Activated T-helper 1 cell treated with anti-CD3 and anti-CD28 coated beads, Interleukin-2, amount 50 U/mL, for 16 hours (primary cell): ENCODE data around the gene CBX5.
"Not testable (repeated sequence)": the region's sequence is repeated elsewhere in the genome, so short reads cannot be mapped to it uniquely, and the experiment has no call there.

Source experiments
- DNase-seq, 2 donors: peaks; one replicate each; pipeline ENCODE4 v3.0.0-alpha.2; 2020; ENCODE audit warnings: low read depth in 1 of 2, low spot score in 1 of 2

The CBX5 gene

DNA sequence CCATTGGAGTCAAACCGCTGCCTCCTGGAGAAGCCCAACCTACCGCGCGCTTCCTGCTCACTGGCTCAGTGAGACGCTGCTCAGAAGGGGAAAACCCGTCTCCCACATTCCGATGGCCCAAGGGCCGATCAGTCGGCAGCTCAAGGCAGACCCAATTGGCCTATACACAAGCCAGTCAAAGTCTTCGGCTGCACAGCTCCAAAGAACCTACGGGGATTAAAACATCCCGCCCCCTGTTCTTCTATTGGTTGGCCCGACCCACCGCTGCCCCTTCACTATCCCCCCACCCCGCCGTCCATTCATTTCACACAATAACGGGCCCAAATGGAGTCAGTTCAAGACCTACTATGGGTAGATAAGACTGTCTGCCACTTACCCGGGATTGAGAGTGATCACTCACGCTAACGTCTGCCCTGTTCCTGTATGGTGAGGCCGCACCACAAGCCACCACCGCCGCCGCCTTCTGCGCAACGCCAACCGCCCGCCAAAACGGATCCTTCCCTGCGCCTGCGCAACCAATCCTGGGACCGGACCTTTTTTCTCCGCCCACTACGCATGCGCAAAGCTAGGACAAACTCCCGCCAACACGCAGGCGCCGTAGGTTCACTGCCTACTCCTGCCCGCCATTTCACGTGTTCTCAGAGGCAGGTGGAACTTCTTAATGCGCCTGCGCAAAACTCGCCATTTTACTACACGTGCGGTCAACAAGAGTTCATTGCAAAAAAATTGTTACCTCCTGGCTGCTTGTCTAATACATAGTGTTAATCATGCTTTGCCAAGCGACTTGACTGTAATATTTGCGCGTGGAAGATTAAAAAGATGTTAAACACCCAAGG lies at the start of gene CBX5:
Gene CBX5, minus strand, starts transcription at position 491 of the 836 bp plus-strand sequence. CDS start 22,472 bp downstream, outside the sequence.
- peak; percentile 99 for DNase-seq

DNA sequence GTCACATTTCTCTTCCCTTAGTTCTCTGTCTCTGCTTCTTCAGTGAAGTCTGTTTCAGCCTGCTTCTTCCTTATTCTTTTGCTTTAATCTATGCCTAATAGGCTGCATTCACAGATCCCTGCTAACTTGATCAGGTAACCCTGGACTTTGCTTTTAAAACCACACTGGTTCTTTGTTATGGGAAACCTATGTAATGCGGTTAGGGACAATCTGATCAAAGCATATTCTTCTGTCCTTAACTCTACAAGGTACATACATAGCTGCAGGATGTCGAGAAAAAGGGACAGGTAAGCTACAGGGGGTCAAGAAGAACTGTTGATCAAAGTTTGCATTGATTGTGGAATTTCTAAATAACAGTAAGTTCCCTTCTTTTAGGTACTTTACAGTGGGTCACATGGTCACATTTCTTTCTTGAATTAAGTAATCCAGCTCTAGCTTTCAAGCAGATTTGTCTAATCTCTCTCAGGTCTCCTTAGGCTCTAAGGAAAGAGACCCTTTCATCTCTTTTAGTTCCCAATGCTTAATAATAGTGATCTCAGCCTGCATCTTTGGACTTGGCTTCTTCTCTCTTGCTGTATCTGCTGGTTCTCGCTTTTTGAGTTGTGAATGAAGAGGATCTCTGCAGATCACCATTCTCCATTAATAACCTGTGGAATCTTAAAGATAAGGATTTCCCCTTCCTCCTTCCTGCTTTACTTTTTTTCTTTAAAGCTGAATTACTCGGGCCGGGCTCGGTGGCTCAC lies 48.8 kb upstream of the CBX5 start:
- no peak for DNase-seq

DNA sequence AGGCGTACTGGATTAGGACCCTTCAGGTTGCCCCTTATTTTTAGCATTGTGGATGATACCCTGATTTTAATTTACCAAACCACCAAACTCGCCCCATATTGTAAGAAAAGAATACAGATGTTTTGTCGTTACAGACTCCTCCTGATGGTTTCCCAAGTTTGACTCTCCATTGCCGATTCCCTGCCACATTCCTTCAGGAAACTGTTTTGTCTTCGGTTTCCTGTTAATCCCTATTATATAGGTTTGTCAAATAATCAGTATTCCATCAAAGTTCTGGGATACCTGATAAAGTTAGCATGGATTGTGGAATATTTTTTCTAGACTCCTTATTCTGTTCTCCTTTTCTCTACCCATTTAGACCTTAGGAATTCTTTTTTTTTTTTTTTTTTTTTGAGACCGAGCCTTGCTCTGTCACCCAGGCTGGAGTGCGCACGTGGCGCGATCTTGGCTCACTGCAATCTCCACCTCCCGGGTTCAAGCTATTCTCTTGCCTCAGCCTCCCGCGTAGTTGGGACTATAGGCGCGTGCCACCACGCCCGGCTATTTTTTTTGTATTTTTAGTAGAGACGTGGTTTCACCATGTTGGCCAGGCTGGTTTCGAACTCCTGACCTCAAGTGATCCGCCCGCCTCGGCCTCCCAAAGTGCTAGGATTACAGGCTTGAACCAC lies 45.7 kb upstream of the CBX5 start:
- DNase-seq: not testable (repeated sequence)

DNA sequence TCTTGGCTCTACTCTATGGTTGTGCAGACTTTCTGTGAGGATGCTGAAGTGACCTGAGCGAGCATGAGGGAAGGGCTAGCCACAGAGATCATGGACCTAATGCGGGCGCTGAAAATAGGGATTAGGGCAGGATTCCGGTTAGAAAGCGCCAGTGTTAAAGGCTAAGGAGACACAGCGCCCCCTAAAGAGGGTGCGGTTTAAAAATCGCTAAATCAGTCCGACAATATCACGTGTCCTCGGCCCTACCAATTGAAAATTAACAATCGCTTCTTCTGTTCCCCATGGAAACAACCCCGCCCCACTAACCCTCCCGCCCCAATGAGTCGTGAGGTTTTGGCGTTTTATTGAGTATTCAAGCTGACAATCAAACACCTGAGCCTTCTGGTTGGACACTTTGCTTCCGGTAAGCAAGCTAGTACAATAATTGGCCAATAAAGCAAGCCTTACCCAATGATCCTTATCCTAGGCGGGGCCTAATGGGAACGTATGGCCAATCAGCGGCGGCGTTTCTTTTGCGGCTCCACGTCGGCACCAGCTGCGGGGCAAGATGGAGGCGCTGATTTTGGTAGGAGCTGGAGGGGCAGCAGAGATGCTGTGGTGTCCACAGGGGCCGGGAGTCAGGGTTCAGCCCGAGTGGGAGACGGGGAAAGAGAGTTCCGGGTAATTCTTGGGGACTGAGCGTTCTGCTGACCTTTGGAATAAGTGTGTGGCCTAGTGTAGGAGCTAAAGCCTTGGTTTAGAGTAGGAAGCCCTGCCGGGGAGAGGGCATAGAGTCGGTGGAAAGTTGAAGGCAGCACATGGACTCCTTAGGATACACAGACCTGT lies 44.9 kb upstream of the CBX5 start, which contains the start of gene COPZ1:
Gene COPZ1, plus strand, starts transcription at position 515 of the 825 bp plus-strand sequence. Its CDS starts 33 bp downstream, at position 548.
- peak; percentile 78 to 84 for DNase-seq

DNA sequence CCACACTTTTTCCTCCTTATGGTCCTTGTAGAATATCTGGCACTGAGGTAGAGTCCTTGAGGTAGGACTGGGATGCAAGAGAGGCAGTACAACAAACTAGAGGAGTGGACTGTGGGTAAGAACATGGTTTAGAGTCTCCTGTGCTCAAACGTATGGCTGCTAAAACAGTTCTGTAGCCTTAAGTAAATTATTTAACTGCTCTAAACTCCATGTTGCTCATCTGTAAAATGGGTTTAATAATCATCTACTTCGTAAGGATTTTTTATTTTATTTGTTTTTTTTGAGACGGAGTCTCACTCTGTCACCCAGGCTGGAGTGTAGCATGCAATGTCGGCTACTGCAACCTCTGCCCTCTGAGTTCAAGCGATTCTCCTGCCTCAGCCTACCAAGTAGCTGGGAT lies 41.4 kb upstream of the CBX5 start:
- DNase-seq: no peak

DNA sequence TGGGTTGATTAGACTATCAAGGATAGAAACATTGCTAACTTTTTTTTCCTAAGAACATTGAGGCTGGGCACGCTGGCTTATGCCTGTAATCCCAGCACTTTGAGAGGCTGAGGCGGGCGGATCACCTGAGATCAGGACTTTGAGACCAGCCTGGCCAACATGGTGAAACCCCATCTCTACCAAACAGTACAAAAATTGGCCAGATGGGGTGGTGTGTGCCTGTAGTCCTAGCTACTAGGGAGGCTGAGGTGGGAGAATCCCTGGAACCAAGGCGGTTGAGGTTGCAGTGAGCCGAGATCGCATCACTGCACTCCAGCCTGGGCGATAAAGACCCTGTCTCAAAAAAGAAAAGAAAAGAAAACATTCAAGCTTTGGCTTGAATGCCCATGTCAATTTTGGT lies 32.4 kb upstream of the CBX5 start:
- not testable (repeated sequence) for DNase-seq

DNA sequence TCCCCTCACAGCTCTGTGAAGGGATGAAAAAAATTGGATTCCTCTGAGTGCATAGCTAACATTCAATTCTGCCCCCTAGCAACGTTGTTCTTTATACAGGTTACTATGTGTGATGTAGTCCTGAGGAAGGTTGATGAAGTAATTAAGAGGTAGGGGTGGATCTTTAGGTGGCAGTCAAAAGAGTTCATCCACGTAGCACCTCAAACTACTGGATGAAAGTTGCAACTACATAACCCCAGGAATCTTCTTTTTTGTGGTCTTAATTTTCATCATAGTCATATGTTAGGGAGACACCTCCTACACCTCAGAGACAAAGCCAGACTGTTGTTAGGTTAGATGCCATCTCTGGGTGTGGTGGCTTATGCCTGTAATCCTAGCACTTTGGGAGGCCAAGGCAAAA lies 31.1 kb upstream of the CBX5 start:
- DNase-seq: no peak

DNA sequence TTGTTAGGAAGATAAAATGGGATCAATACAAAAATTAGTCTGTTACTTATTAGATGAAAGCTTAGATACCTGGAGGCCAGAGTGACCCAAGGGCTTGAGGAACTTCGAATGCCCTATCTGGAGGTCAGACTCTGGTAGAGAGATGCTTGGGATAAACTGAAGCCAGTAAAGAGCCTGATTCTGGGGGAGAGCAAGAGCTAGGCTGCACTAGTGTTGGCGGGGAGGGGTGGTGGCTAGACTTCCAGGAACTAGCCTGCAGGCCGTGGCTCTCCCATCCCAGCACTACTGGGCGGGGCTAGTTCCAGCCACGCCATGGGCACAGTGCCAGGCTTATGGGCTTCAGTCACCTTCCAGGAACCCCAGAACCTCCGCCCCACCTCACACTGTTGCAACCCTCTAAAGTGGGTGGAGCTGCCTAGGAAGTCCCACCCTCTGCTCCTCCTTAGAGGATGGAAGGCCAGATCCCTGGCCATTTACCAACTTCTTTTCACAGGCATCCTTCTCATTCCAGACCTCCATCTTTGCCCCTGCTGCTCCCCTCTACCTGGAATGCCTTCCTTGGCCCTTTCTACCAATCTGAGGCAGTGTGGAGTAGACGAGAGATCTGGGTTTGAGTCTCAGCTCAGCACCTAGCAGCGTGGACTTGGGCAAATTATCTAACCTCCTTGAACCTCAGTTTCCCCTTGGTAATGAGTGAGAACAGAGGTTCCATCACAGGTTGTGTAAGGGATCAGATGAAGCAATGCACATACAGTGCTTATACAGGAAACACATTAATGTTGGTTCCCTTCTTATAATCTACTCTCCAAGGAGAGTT lies 27.2 kb upstream of the CBX5 start:
- DNase-seq: no peak

DNA sequence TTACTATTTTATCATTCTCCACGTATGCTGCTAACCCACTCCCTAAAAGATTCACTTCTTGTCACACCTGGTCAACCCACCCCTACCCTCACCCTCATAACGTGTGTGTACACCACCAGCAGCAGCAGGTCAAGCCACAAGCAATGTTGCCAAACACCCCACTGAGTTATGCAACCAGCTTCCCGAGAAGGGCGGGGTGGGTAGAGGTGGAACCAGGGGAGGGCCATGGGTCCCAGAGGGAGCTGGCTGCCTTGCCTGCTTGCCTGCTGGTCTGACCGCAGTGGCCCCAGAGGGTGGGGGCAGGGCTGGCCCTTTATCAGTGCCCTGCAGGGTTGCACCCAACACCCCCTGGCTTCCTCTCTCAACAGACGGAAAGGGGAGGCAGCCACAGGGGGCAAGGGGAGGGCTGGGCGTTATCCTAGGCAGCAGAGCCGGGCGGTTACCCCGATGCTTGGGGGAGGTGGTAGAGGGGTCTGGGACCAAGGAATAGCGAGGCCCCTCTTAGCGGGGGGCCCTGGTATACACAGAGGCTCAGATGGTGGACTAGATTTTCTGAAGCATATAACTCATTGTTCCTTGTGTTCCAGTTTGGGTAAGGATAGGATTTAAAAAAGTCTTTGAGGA lies 24.4 kb upstream of the CBX5 start:
- DNase-seq: no peak

DNA sequence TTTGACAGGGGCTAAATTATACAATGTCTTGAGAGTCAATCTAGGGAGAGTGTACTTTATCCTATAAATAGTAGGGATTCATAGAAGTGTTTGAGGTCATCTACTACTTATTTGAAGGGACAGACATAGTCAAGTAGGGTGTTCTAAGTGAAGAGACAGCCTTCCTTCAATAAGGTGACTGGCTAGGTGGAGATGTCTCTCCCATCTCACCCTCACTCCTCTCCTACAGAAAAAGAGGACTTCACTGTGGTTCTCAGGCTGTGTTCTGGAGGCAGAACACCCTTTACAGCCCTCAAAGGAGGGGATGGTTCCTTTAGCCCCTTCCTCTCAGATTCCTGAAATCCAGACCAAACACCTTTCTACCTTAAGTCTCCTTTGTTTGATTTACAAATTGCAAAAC lies 23.7 kb upstream of the CBX5 start:
- DNase-seq: no peak

DNA sequence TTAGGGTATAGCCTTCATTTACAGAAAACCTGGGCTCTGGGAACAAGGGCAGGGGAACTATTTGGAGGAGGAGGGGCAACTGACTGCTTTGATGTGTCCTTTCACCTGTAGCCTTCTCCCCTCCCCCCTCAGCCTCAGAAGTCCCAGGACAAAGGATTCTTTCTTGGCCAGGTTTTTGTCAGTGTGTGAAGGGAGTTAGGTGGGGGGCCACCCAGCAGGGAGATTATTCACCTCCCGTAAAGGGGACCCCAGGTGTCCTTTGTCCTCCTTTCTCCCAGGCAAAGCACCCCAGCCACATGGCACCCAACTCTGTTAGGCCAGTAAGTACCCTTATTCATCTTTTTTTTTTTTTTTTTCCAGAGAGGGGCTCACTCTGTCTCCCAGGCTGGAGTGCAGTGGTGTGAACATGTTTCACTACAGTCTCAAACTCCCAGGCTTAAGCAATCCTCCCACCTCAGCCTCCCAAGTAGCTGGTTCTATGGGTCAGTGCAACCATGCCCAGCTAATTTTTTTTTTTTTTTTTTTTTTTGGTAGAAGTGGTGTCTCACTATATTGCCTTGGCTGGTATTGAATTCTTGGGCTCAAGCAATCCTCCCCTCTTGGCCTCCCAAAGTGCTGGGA lies 21.6 kb upstream of the CBX5 start:
- no peak for DNase-seq

DNA sequence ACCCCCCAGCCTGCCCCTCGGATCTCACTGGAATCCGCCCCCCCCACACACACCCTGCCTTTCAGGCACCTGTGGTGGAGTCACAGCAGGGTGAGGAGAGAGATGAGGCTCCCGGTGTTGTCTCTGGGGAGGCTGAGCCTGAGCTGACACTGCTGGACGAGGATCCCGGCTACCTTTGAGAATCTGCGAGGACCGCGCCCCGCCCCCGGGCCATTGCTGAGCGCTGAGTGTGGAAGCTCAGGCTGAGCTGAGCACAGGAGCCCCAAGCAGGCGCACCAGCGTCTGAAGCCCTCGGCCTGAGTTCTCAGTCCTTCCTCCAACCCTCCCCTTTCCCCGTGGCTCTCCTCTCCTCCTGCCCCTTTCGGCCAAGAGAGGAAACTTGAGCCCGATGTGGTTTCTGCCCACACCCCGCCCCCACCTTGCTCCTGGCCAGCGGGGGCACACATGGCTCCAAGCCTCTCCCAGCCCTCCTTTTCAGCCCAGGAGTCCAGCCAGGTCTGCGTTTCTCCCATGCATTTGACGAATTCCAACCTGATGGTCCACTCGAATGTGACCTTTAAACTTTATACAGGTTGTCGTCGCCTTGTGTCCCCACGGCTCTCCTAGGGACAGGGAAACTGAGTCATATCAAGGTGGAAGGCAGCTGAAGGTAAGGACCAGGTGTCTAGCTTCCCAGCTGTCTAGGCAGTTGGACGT lies 21.0 kb upstream of the CBX5 start, which contains the start of gene NFE2:
Gene NFE2, minus strand, starts transcription at position 284 of the 696 bp plus-strand sequence. CDS start 5,767 bp downstream, outside the sequence.
- DNase-seq: no peak

DNA sequence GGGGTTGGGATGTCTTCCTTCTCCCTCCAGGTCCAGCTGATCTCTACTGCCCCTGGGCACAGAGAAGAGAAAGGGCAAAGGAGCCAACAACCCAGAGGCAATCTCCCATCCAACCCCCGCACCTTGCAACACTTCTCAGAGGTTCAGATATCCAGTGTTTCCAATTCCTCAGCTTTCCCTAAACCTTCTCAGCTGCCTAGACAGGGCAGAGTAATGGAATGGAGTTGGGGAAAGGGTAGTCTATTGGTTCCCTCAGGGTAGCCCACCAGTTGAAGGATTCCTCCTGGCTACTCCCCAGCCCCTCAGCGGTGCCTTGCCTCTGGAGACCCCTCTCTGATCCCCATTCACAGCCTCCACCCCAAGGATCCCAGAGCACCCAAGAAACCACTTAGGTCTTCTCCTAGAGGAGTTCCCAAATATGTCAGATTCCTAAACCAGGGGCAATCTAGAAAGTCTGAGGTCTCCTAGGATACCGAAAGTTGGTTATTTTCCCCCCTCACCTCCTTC lies 20.4 kb upstream of the CBX5 start:
- DNase-seq: no peak

DNA sequence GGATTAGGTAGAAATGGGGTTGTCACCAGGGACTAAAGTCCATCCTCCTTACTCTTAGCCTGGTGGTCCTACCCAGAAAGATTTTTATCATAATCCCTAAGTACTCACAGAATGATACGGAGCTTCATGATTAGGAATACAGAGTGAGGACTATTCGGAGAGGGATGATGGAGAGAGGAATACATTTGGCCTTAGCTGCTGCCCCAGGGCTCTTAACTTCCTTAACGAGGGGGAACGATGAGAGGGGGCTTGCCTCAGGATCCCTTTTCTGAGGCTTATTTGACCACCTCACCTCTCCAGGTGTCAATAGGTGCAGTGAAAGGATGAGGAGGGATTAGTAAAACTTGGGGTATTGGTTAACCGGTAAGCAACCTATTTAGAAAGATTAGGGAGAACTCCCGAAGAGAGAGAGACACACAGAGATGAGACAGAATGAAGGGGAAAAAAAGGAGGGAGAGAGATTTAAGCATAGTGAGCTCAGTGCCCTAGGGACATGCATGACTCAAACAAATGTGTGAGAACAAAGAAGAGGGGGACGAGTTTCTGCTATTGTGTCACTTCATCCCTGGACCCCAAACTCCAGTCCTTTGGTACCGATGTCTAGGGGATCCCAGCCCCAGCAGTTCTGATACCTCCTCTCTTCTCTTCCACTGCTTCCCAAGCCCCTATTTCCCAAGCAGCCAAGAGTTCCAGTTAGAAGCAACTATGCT lies 19.7 kb upstream of the CBX5 start:
- DNase-seq: no peak

DNA sequence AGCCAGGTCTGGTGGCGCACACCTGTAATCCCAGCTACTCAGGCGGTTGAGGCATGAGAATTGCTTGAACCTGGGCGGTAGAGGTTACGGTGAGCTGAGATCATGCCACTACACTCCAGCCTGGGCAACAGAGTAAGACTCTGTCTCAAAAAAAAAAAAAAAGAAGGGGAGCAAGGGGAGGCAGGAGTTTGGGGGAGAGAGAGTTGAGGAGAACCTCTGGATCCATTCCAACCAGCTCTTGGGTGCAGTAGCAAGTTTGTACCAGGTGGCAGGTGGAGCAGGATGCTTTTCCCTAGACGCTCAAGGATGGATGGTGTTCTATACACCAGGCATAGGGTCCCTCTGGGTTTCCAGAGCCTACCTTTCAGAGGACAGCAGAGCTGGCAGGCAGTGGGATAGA lies 19.0 kb upstream of the CBX5 start:
- no peak for DNase-seq

DNA sequence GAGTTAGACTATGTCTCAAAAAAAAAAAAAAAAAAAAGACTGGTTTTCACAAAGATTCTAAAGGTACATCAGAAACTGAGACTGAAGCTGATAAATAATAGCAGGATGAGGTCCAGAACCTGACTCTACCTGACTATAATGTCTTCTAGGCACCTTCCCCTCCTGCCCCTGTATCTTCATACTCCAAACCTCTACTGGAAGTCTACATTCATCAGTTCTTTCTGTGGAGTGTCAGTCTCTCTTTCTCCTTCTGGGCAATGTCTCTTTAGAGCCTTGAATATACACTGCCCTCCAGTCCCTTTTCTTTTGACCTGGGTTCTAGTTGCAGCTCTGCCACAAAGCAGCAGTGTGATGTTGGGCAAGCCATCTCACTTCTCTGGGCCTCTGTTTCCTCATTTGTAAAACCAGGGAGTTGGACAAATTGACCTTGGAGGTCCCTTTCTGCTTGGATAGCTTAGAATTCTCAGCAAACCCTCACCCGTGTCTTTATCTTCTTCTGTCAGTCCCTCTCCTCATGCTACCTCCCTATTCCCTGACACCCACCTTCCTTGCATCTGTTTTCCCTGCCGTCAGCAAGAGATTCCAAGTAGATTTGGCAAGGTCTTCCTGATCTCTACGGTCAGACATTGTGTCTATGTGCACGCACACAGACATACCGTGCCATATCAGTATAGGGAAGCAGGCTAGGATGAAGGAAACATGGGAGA lies 16.6 kb upstream of the CBX5 start:
- DNase-seq: no peak
